WERI-Rb-1 (cell line): ENCODE results near the gene SSBP2.

Experiments
- DNase-seq: peaks from one replicate; pipeline ENCODE4 v3.0.0-alpha.2; 2020
- H3K27ac ChIP-seq: fragments of 250-450 bp; sonication (Bioruptor Pico); 2 replicates; pipeline ENCODE4 v1.5.1; 2020; ENCODE audit warnings: mild to moderate bottlenecking, moderate library complexity
- H3K27me3 ChIP-seq: fragments of 250-450 bp; sonication (Bioruptor Pico); 2 replicates; pipeline ENCODE4 v1.5.1; 2021; ENCODE audit warnings: mild to moderate bottlenecking, low read depth, moderate library complexity; ENCODE audit not compliant: insufficient read depth, severe bottlenecking
- H3K36me3 ChIP-seq: fragments of 250-450 bp; sonication (Bioruptor Pico); 2 replicates; pipeline ENCODE4 v1.5.1; 2020; ENCODE audit warnings: mild to moderate bottlenecking, moderate library complexity
- H3K4me3 ChIP-seq: 2 replicates; pipeline ENCODE4 v1.5.1; 2011; ENCODE audit warnings: low read depth, mild to moderate bottlenecking, control low read depth, low read length
- H3K9me3 ChIP-seq: fragments of 250-450 bp; sonication (Bioruptor Pico); 2 replicates; pipeline ENCODE4 v1.5.1; 2021; ENCODE audit warnings: mild to moderate bottlenecking, moderate library complexity; ENCODE audit not compliant: severe bottlenecking
- CTCF ChIP-seq: IDR thresholded peaks from 2 replicates; pipeline ENCODE4 v1.5.1; 2011; ENCODE audit warnings: low read depth, mild to moderate bottlenecking, control low read depth, inconsistent platforms, low read length

Gene SSBP2

DNA sequence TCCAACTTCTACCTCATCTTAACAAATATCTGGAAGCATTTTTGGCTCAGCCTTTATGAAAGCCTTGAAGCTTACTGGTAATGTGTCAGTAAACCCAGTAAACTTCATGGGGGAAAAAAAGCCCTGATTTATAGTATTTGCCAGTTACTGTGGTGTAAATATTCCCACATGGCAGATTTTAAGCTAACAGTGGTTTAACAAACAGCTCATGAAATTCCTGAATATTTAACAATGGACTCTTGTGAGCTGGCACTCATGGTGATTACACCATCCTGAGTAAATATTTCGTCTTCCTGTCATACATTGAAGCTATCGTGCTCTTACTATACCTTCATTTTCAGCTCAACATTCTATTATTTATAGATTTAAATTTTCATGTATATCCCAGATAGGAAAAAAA lies 300.0 kb downstream of the SSBP2 start:
- DNase-seq, result no peak
- no peak overlapping the region for H3K27ac ChIP-seq
- no peak for TF ChIP-seq CTCF

DNA sequence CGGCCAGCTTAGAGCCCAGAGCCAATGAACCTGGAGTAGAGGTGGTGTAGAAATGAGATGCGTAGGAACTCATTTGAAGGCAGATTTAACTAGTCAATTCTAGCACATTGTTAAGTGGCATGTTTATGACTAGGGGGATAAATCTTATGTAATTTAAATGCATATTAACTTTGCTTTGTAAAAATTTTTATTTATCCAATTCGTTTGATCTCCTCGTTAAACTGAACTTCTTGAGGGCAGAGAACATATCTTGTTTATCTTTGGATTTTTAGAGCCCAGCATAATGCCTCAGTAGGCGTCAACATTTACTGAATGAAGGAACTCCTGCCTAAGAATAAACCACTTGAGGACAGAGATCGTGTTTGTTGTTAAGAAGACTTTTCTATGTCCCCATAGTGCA lies 315.9 kb downstream of the SSBP2 start:
- no peaks in the 10 kb centered on the region for H3K9me3 ChIP-seq
- H3K4me3 ChIP-seq, result no peak overlapping the region
- DNase-seq, result no peak
- no peak for TF ChIP-seq CTCF
- no peaks in the 10 kb centered on the region for H3K27me3 ChIP-seq
- no peaks in the 10 kb centered on the region for H3K36me3 ChIP-seq
- H3K27ac ChIP-seq, result no peak overlapping the region

More for the DNA sequence above, 300.0 kb downstream of the SSBP2 start:
- no peaks in the 10 kb centered on the region for H3K36me3 ChIP-seq
- H3K27me3 ChIP-seq, result no peaks in the 10 kb centered on the region
- H3K4me3 ChIP-seq, result no peak overlapping the region
- H3K9me3 ChIP-seq, result no peaks in the 10 kb centered on the region

GRCh38 chr5:81429985-81430384 lies 320.9 kb downstream of the SSBP2 start:
- no peak for TF ChIP-seq CTCF
- Histone ChIP-seq H3K4me3 (no peak overlapping the region), H3K27me3 (no peaks in the 10 kb centered on the region), H3K36me3 (no peaks in the 10 kb centered on the region), H3K27ac (no peak overlapping the region), H3K9me3 (no peaks in the 10 kb centered on the region)
- no peak for DNase-seq

- no peak for DNase-seq
- Histone ChIP-seq H3K27me3 (no peaks in the 10 kb centered on the region), H3K4me3 (no peak overlapping the region), H3K9me3 (no peaks in the 10 kb centered on the region), H3K36me3 (no peaks in the 10 kb centered on the region), H3K27ac (no peak overlapping the region)
- no peak for TF ChIP-seq CTCF
These were observed 321.5 kb downstream of the SSBP2 start for GRCh38 chr5:81429363-81429762.

GRCh38 chr5:81428861-81429260 lies 322.0 kb downstream of the SSBP2 start:
- no peaks in the 10 kb centered on the region for H3K36me3 ChIP-seq
- no peak overlapping the region for H3K27ac ChIP-seq
- no peaks in the 10 kb centered on the region for H3K9me3 ChIP-seq
- H3K27me3 ChIP-seq, result no peaks in the 10 kb centered on the region
- no peak overlapping the region for H3K4me3 ChIP-seq
- no peak for DNase-seq
- TF ChIP-seq CTCF, result no peak

GRCh38 chr5:81428446-81428845 lies 322.5 kb downstream of the SSBP2 start:
- Histone ChIP-seq H3K4me3 (no peak overlapping the region), H3K27ac (no peak overlapping the region), H3K27me3 (no peaks in the 10 kb centered on the region), H3K36me3 (no peaks in the 10 kb centered on the region), H3K9me3 (no peaks in the 10 kb centered on the region)
- TF ChIP-seq CTCF, result no peak
- no peak for DNase-seq
